Esophagus squamous epithelium (tissue), 4 donors: ENCODE results near the gene PCSK4.

Experiments used
- CTCF ChIP-seq, 6 experiments: fragments of 450-650 bp in 4 of 6; fragments of 200-600 bp in 2 of 6; sonication (generic) in 2 of 6; IDR thresholded peaks; one replicate each; pipeline ENCODE4 v1.5.1; 2016 to 2019; ENCODE audit warnings: antibody characterized with exemption in 6 of 6, mild to moderate bottlenecking in 4 of 6, moderate library complexity in 4 of 6
- POLR2A ChIP-seq, 4 donors: fragments of 450-650 bp; IDR thresholded peaks; one replicate each; pipeline ENCODE4 v1.6.1; 2017; ENCODE audit warnings: antibody characterized with exemption in 4 of 4, mild to moderate bottlenecking in 4 of 4, moderate library complexity in 3 of 4

DNA sequence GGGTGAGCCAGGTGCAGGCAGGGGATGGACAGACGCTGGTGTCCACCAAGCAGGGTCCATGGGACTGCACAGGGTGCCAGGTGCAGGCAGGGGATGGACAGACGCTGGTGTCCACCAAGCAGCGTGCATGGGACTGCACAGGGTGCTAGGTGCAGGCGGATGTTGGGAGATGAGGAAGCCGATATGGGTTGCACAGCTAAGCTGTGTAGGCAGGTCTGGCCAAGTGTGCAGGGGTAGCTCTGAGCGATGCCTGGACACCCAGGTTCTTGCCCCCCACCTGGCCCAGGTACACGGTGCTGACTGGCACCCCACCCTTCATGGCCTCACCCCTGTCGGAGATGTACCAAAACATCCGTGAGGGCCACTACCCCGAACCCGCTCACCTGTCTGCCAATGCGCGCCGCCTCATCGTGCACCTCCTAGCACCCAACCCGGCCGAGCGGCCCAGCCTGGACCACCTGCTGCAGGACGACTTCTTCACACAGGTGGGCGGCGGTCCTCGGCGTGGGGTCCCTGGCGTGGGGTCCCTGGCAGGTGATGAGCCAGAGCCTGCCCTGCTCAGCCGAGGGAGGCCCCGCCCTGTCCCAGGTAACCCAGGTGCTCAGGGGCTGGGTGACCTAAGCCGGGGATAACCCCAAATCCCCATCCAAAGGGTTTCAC is 37.6 kb upstream of the PCSK4 start:
- no peak for TF ChIP-seq POLR2A (IDR thresholded peaks at IDR 0.05)
- no peak for TF ChIP-seq CTCF (IDR thresholded peaks at IDR 0.05)
